Tibial nerve (tissue), 4 donors: ENCODE data around the gene PLEKHA7.

Experiments
- EP300 ChIP-seq, 2 donors: sonication (generic); formaldehyde crosslinking; IDR thresholded peaks; one replicate each; pipeline ENCODE4 v1.6.1; 2017; ENCODE audit warnings: antibody characterized with exemption in 2 of 2, mild to moderate bottlenecking in 1 of 2
- TF ChIP-seq, protein P1 (sequence below), 5 experiments: fragments of 200-600 bp in 3 of 5; fragments of 450-650 bp in 2 of 5; sonication (generic) in 3 of 5; IDR thresholded peaks; one replicate each; pipeline ENCODE4 v1.5.1; 2016 to 2019; ENCODE audit warnings: antibody characterized with exemption in 5 of 5, mild to moderate bottlenecking in 3 of 5, moderate library complexity in 2 of 5

DNA sequence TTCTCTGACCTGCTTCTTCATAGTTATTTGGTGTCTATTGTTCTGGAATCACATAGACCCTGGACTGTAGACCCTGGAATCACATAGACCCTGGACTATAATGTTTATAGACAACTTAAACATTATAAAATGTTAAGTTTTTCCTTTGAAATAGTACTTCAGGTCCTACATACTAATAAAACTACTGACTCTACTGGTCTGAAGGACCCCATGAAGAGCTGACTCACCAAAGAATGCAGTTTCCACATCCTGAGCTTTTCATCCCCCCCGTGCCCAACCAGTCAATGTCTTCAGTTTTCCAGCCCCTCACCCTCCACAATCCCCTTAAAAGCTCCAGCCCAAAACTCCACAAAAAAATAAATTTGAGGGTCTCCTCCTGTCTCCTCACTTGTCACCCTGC lies 6.6 kb upstream of the PLEKHA7 start:
- TF ChIP-seq, protein P1, sequence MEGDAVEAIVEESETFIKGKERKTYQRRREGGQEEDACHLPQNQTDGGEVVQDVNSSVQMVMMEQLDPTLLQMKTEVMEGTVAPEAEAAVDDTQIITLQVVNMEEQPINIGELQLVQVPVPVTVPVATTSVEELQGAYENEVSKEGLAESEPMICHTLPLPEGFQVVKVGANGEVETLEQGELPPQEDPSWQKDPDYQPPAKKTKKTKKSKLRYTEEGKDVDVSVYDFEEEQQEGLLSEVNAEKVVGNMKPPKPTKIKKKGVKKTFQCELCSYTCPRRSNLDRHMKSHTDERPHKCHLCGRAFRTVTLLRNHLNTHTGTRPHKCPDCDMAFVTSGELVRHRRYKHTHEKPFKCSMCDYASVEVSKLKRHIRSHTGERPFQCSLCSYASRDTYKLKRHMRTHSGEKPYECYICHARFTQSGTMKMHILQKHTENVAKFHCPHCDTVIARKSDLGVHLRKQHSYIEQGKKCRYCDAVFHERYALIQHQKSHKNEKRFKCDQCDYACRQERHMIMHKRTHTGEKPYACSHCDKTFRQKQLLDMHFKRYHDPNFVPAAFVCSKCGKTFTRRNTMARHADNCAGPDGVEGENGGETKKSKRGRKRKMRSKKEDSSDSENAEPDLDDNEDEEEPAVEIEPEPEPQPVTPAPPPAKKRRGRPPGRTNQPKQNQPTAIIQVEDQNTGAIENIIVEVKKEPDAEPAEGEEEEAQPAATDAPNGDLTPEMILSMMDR (IDR thresholded peaks at IDR 0.05): no peak
- no peak for TF ChIP-seq EP300 (IDR thresholded peaks at IDR 0.05)
